Psoas muscle (tissue), 8 donors: ENCODE measurements around the gene TREML4. TPM values are rescaled to one million over a fixed set of nuclear protein-coding genes. Genes with fewer than 3 reads are reported as not detected.

ENCODE experiments used
- ATAC-seq, 4 donors: fragments of 200-7000 bp; cut with Tn5 transposase; one replicate each; pipeline ENCODE4 v1.9.1; 2020; ENCODE audit warnings: moderate library complexity in 3 of 4, mild to moderate bottlenecking in 2 of 4
- DNase-seq, 2 donors: peaks; one replicate each; pipeline ENCODE4 v3.0.0-alpha.2; 2020
- H3K27ac ChIP-seq: fragments of 200-600 bp; one replicate; pipeline ENCODE4 v1.8.0; 2022
- H3K27me3 ChIP-seq, 3 donors: fragments of 200-600 bp in 1 of 3; one replicate each; pipeline versions ENCODE4 v1.6.1 to v1.8.0; 2013 to 2022; ENCODE audit warnings: low read length in 2 of 3, mild to moderate bottlenecking in 2 of 3, moderate library complexity in 1 of 3; ENCODE audit not compliant: insufficient read depth in 3 of 3
- H3K36me3 ChIP-seq, 2 donors: fragments of 200-600 bp in 1 of 2; one replicate each; pipeline versions ENCODE4 v1.6.1 to v1.8.0; 2013 to 2022; ENCODE audit warnings: low read depth in 1 of 2, mild to moderate bottlenecking in 1 of 2, moderate library complexity in 1 of 2; ENCODE audit not compliant: insufficient read depth in 1 of 2
- H3K4me1 ChIP-seq: fragments of 200-600 bp; one replicate; pipeline ENCODE4 v1.8.0; 2022
- H3K4me3 ChIP-seq: fragments of 200-600 bp; one replicate; pipeline ENCODE4 v1.8.0; 2022; ENCODE audit warnings: mild to moderate bottlenecking
- H3K9me3 ChIP-seq: fragments of 200-600 bp; one replicate; pipeline ENCODE4 v1.8.0; 2022
- CTCF ChIP-seq: fragments of 200-600 bp; IDR thresholded peaks from one replicate; pipeline ENCODE4 v1.8.0; 2022; ENCODE audit warnings: antibody characterized with exemption
- WGBS, 3 donors: extraction: QIAGEN DNeasy Blood & Tissue Kit; methylation state at CpG; one replicate each; pipeline versions ENCODE4 v1.1.6 to v1.1.7; 2013; 5-methylcytosine and 5-hydroxymethylcytosine counted together
- intact Hi-C, 2 donors: fragments of 100-400 bp; cut with DNase I; formaldehyde crosslinking; loops; one replicate each; pipeline versions ENCODE4 v1.11.0 to v1.14.2; 2022
- polyA plus RNA-seq, 3 donors: library from polyadenylated mRNA; stranded (reverse); fragments of 200-250 nt; gene quantifications; one replicate each; pipeline ENCODE4 v1.2.3, GENCODE V29; 2013
- total RNA-seq, 4 donors: library from RNA; stranded (reverse); fragmentation: NEBNext Ultra II Directional in 2 of 4; extraction: Animal tissue kit (Norgen Biotek cat#: 25700) in 2 of 4; gene quantifications; one replicate each; pipeline versions ENCODE4 v1.2.1 to v1.2.4, GENCODE V29; 2021 to 2023
- donor health status: healthy with polysubstance abuse.
- donor health status: DM: no; HTN: no; CAD: no; lungs with moderate emphysema.
- donor health status: Bipolar disorder and iron deficiency.
- donor health status: healthy.
- donor health status: DM: yes; HTN: yes; CAD: no.
- donor health status: DM: no; HTN: no; CAD: no.
- donor health status: DM: no; HTN: no; CAD: no.
- donor health status: DM: yes; HTN: yes; CAD: no.

TREML4 gene
- total and polyA plus RNA-seq, 7 donors, result 0.01 TPM; not detected in 6

DNA sequence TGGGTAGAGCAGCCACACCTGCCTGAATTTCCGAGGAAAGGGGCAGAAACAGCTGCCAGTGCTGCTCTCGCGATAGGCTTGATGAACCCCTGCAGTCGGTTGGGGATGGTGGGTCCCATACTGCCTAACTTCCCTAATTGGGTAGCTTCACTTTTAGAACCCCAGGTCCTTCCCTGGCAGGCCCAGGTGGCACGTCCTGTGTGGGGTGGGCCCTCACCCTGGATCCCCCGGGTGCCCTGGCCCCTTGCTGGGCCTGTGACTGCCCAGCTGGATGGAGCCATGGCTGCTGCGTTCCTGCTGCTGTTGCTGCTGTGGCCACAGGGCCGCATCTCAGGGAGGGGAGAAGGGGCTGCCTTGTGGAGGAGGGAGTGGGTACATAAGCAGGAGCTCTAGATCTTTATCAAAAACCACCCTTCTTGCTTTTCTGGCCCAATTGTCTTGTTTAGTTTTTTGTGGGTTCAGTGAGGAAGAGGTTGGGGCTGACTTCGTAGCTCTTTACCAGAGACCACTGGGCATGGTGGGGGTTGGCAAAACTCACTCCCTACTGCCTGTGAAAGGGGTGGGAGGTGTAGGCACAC lies 19.2 kb downstream of the TREML4 start:
- WGBS, 3 donors, result 72 to 80% (median 74%) methylated on average over 9 of the region's 9 CpGs

DNA sequence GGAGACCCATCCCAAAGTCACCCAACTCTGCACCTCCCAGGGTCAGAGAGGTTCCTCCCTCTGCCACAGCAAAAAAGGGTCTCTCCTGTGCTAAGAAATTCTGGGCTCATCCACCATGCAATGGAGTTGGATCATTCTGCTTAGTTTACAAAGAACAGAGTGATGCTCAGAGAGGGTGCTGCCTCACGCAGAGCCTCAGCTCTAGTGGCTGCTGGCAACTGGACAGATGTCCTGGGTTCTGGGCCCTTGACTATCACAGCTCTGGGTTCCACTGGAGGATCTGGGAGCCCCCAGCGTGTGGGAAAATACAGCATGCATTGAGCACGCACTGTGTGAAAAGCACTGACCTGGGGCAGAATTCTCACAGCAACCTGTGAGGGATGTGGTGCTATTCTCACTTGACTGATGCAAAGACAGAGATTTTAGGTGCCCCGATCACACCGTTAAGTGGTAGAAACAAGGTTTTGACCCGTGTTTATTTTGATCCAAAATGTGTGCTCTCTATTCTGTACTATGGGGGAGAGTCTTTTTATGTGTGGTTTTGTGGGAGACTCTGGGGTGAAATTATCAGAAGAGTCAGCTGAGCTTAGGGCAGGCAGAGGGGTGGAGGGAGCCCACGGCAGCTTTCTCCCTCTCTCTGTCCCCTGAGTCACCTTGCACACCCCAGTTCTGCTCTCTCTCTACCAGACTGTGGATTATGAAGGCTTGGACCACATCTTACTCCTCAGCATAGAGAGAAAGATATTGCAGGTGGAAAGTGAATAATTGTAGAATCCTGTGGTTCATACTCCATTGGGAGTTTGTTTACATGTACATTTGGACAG lies 19.9 kb downstream of the TREML4 start:
- no peak for TF ChIP-seq CTCF
- H3K4me3 ChIP-seq, result no peak overlapping the region
- H3K36me3 ChIP-seq, result no peaks in the 10 kb centered on the region
- DNase-seq (no peak), ATAC-seq (no peak)
- no peaks in the 10 kb centered on the region for H3K9me3 ChIP-seq
- H3K4me1 ChIP-seq, result no peaks in the 10 kb centered on the region
- no peaks in the 10 kb centered on the region for H3K27me3 ChIP-seq
- no peak overlapping the region for H3K27ac ChIP-seq
- 66 to 74% (median 69%) methylated on average over 7 of the region's 7 CpGs for WGBS, 3 donors
- intact Hi-C loops, result no loop called here

More for the DNA sequence above, 19.2 kb downstream of the TREML4 start:
- ATAC-seq (no peak), DNase-seq (no peak)
- Histone ChIP-seq H3K4me1 (no peaks in the 10 kb centered on the region), H3K27me3 (no peaks in the 10 kb centered on the region), H3K36me3 (no peaks in the 10 kb centered on the region), H3K27ac (no peak overlapping the region), H3K9me3 (no peaks in the 10 kb centered on the region), H3K4me3 (no peak overlapping the region)
- intact Hi-C loops, result no loop called here
- no peak for TF ChIP-seq CTCF

GRCh38 chr6:41252401-41253169 lies 24.4 kb downstream of the TREML4 start:
- intact Hi-C loops, result no loop called here
- 71 to 77% (median 76%) methylated on average over 3 of the region's 3 CpGs for WGBS, 3 donors

GRCh38 chr6:41255110-41255509 lies 27.0 kb downstream of the TREML4 start:
- no peaks in the 10 kb centered on the region for H3K9me3 ChIP-seq
- no peak for ATAC-seq
- no peaks in the 10 kb centered on the region for H3K27me3 ChIP-seq
- no peak overlapping the region for H3K27ac ChIP-seq
- intact Hi-C loops, result no loop called here
- TF ChIP-seq CTCF, result no peak
- H3K4me3 ChIP-seq, result no peak overlapping the region
- no peaks in the 10 kb centered on the region for H3K4me1 ChIP-seq
- DNase-seq, result no peak
- no peaks in the 10 kb centered on the region for H3K36me3 ChIP-seq

More at GRCh38 chr6:41252401-41253169, 24.4 kb downstream of the TREML4 start:
- Histone ChIP-seq H3K36me3 (no peaks in the 10 kb centered on the region), H3K4me1 (no peaks in the 10 kb centered on the region), H3K4me3 (no peak overlapping the region), H3K27me3 (no peaks in the 10 kb centered on the region), H3K27ac (no peak overlapping the region), H3K9me3 (no peaks in the 10 kb centered on the region)
- TF ChIP-seq CTCF, result no peak
- ATAC-seq (no peak), DNase-seq (no peak)
